PFSK-1 (cell line): ENCODE data around the gene KRT9.

ENCODE experiments used
- FOXP2 ChIP-seq: optimal IDR thresholded peaks from 2 replicates; pipeline ENCODE3; 2011; ENCODE audit warnings: borderline replicate concordance, control low read depth, inconsistent platforms; ENCODE audit not compliant: insufficient read depth; ENCODE audit errors: extremely low read length, extremely low read depth
- POLR2AphosphoS5 ChIP-seq: IDR thresholded peaks from 2 replicates; pipeline ENCODE4 v1.6.1; 2012; ENCODE audit warnings: low read depth, mild to moderate bottlenecking, control low read depth, low read length, moderate library complexity
- REST ChIP-seq, 2 experiments: IDR thresholded peaks; 2 replicates each; pipeline versions ENCODE4 v1.6.1 to v1.8.0; 2011 to 2012; ENCODE audit warnings: low read depth in 2 of 2, low read length in 2 of 2, control low read depth in 1 of 2, inconsistent platforms in 1 of 2, mild to moderate bottlenecking in 1 of 2, moderate library complexity in 1 of 2; ENCODE audit not compliant: insufficient read depth in 1 of 2
- SIN3A ChIP-seq: IDR thresholded peaks from 2 replicates; pipeline ENCODE4 v1.6.1; 2012; ENCODE audit warnings: mild to moderate bottlenecking, low read length, moderate library complexity, borderline replicate concordance; ENCODE audit not compliant: insufficient read depth
- TAF1 ChIP-seq: IDR thresholded peaks from 2 replicates; pipeline ENCODE4 v1.6.1; 2012; ENCODE audit warnings: low read length, control low read depth, borderline replicate concordance; ENCODE audit not compliant: insufficient read depth

- TF ChIP-seq POLR2AphosphoS5 (no peak), TAF1 (no peak), SIN3A (no peak), REST (IDR thresholded peaks at IDR 0.05; ENCODE audit: insufficient read depth in 1 of 2, low read depth in 2 of 2, low read length in 2 of 2) (no peak), FOXP2 (no peak)
Measured at GRCh38 chr17:41516147-41516829, 55.6 kb downstream of the KRT9 start.
